Endodermal cell (in vitro differentiated cells): ENCODE results near the gene CEACAM6. TPM values are rescaled to one million over a fixed set of nuclear protein-coding genes. Genes with fewer than 3 reads are reported as not detected.

Source experiments
- DNase-seq: peaks from one replicate; pipeline ENCODE4 v3.0.0-alpha.2; 2017
- H3K27ac ChIP-seq: 2 replicates; pipeline ENCODE4 v1.5.1; 2013; ENCODE audit warnings: mild to moderate bottlenecking, low read depth, low read length, moderate library complexity
- H3K27me3 ChIP-seq: 2 replicates; pipeline ENCODE4 v1.6.1; 2013; ENCODE audit warnings: mild to moderate bottlenecking, low read length, moderate library complexity; ENCODE audit not compliant: insufficient read depth, control insufficient read depth, poor library complexity, severe bottlenecking
- H3K36me3 ChIP-seq: 2 replicates; pipeline ENCODE4 v1.7.0; 2013; ENCODE audit warnings: mild to moderate bottlenecking, low read length, moderate library complexity; ENCODE audit not compliant: control insufficient read depth, insufficient read depth
- H3K4me1 ChIP-seq: one replicate; pipeline ENCODE4 v1.7.0; 2013; ENCODE audit warnings: low read length; ENCODE audit not compliant: control insufficient read depth, insufficient read depth
- H3K4me3 ChIP-seq: 2 replicates; pipeline ENCODE4 v1.5.1; 2013; ENCODE audit warnings: mild to moderate bottlenecking, low read length, moderate library complexity
- H3K9ac ChIP-seq: 2 replicates; pipeline ENCODE4 v1.6.1; 2013; ENCODE audit warnings: mild to moderate bottlenecking, low read length, moderate library complexity; ENCODE audit not compliant: poor library complexity, severe bottlenecking; ENCODE audit errors: extremely low read depth
- H3K9me3 ChIP-seq: 2 replicates; pipeline ENCODE4 v1.6.1; 2013; ENCODE audit warnings: mild to moderate bottlenecking, low read length, moderate library complexity; ENCODE audit not compliant: control insufficient read depth
- H3K27ac Mint-ChIP-seq: 2 replicates; pipeline ENCODE4 v1.8.0; 2020; ENCODE audit warnings: mixed read lengths
- H3K27me3 Mint-ChIP-seq: 2 replicates; pipeline ENCODE4 v1.8.0; 2021; ENCODE audit warnings: mild to moderate bottlenecking, mixed read lengths; ENCODE audit not compliant: insufficient read depth
- H3K36me3 Mint-ChIP-seq: 2 replicates; pipeline ENCODE4 v1.8.0; 2020; ENCODE audit warnings: low read depth, mixed read lengths
- H3K4me1 Mint-ChIP-seq: 2 replicates; pipeline ENCODE4 v1.8.0; 2020; ENCODE audit warnings: mixed read lengths
- H3K4me3 Mint-ChIP-seq: 2 replicates; pipeline ENCODE4 v1.8.0; 2020; ENCODE audit warnings: mild to moderate bottlenecking, moderate library complexity, mixed read lengths
- H3K9me3 Mint-ChIP-seq: 2 replicates; pipeline ENCODE4 v1.8.0; 2020; ENCODE audit warnings: mild to moderate bottlenecking, mixed read lengths
- WGBS, 2 experiments: methylation state at CpG; one replicate each; pipeline versions ENCODE4 v1.1.5 to v1.1.7; 2013; ENCODE audit warnings: missing lambda C conversion rate in 2 of 2, mixed read lengths in 1 of 2; ENCODE audit not compliant: insufficient coverage in 1 of 2, insufficient read length in 1 of 2; 5-methylcytosine and 5-hydroxymethylcytosine counted together
- total RNA-seq, 2 donors: library from RNA; stranded (reverse); fragmentation: NEBNext Ultra II Directional in 1 of 2; extraction: Animal tissue kit (Norgen Biotek cat#: 25700) in 1 of 2; gene quantifications; 2 replicates in 1 of 2; 3 replicates in 1 of 2; pipeline ENCODE4 v1.2.1, GENCODE V29; 2021
- TF ChIP-seq, protein P1 (sequence below): fragments of 200-600 bp; sonication (generic); conservative IDR thresholded peaks from 2 replicates; pipeline ENCODE4 v1.5.0; 2021; ENCODE audit warnings: antibody characterized with exemption, mild to moderate bottlenecking

The CEACAM6 gene
- total RNA-seq, 2 donors from 2014 or later, result not detected

DNA sequence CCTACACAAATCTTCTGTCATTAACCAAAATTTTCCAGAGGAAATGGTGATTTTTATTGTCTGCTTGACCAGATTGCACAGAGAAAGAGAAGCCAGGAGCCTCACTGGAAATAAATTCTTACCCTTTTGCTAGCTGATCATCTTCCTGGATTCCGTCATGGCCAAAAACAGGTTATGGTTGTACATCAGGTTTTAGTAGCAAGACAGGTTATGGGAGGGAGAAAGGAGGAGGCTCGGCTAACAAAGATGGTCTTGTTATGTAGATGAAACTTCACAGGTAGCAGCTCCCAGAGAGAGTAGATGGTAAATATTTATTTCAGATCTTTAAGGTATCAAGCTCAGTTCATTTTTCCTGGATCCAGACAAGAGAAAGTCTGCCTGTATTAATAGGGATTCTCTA lies 21.4 kb downstream of the CEACAM6 start:
- WGBS, 2 experiments, result 80 to 90% methylated on average over 2 of the region's 2 CpGs
- H3K27me3 ChIP-seq, result peaks cover 8% of the 10 kb centered on the region
- TF ChIP-seq, protein P1, sequence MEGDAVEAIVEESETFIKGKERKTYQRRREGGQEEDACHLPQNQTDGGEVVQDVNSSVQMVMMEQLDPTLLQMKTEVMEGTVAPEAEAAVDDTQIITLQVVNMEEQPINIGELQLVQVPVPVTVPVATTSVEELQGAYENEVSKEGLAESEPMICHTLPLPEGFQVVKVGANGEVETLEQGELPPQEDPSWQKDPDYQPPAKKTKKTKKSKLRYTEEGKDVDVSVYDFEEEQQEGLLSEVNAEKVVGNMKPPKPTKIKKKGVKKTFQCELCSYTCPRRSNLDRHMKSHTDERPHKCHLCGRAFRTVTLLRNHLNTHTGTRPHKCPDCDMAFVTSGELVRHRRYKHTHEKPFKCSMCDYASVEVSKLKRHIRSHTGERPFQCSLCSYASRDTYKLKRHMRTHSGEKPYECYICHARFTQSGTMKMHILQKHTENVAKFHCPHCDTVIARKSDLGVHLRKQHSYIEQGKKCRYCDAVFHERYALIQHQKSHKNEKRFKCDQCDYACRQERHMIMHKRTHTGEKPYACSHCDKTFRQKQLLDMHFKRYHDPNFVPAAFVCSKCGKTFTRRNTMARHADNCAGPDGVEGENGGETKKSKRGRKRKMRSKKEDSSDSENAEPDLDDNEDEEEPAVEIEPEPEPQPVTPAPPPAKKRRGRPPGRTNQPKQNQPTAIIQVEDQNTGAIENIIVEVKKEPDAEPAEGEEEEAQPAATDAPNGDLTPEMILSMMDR, result no peak
- peaks cover 56% of the 10 kb centered on the region for H3K9me3 Mint-ChIP-seq
- H3K36me3 ChIP-seq, result no peaks in the 10 kb centered on the region
- no peak for DNase-seq
- no peaks in the 10 kb centered on the region for H3K36me3 Mint-ChIP-seq
- H3K4me3 ChIP-seq, result no peak overlapping the region
- no peak overlapping the region for H3K9ac ChIP-seq
- H3K4me3 Mint-ChIP-seq, result no peak overlapping the region
- H3K27me3 Mint-ChIP-seq, result no peaks in the 10 kb centered on the region
- H3K4me1 ChIP-seq, result peaks cover 2% of the 10 kb centered on the region
- H3K4me1 Mint-ChIP-seq, result no peaks in the 10 kb centered on the region
- no peak overlapping the region for H3K27ac ChIP-seq
- no peak overlapping the region for H3K27ac Mint-ChIP-seq
- H3K9me3 ChIP-seq, result no peaks in the 10 kb centered on the region

DNA sequence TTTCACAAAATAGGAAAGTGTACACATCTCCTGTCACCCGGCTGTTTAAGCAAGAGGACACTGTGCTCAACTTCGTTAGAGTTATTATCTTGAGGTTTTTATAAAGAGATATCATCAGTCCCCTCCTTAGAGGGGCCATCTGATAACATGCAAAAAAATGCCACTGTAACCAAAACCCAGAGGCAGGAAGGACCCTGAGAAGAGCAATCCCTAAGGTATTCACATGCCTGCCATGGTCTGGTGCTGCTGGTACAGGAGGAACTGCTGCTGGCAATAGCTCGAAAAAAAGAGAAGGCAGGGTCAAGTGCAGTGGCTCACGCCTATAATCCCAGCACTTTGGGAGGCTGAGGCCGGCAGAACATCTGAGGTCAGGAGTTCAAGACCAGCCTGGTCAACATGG lies 28.3 kb downstream of the CEACAM6 start:
- TF ChIP-seq, protein P1, result no peak

DNA sequence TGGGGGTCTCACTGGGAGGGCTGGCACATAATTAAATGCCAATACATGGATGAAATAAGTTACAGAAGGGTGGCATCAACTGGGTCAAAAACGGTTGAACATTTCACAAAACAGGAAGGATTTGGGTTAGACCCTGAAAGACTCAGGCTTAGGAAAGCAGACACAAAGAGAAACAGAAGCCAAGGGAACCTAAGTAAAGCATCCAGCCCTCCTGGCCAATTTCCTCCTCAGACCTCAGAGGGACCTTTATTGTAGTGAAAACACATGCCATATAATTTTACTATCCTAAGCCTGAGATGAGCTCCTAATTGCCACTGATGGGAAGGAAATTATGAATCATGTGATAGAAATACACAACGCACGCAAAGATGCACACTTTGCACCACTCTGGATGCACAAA lies 29.0 kb downstream of the CEACAM6 start:
- WGBS, 2 experiments, result 33 to 80% methylated on average over 1 to 3 of the region's 3 CpGs

More for the DNA sequence above, 28.3 kb downstream of the CEACAM6 start:
- Mint-ChIP-seq H3K4me1 (no peaks in the 10 kb centered on the region), H3K4me3 (no peak overlapping the region), H3K36me3 (no peaks in the 10 kb centered on the region), H3K9me3 (peaks cover 15% of the 10 kb centered on the region), H3K27ac (no peak overlapping the region), H3K27me3 (peaks cover 41% of the 10 kb centered on the region)
- Histone ChIP-seq H3K4me1 (no peaks in the 10 kb centered on the region), H3K27me3 (peaks cover 39% of the 10 kb centered on the region), H3K36me3 (no peaks in the 10 kb centered on the region), H3K9ac (no peak overlapping the region), H3K27ac (no peak overlapping the region), H3K9me3 (no peaks in the 10 kb centered on the region), H3K4me3 (no peak overlapping the region)
- WGBS, 2 experiments, result 61 to 84% methylated on average over 3 to 5 of the region's 5 CpGs
- no peak for DNase-seq

More for the DNA sequence above, 29.0 kb downstream of the CEACAM6 start:
- Mint-ChIP-seq H3K4me3 (no peak overlapping the region), H3K27ac (no peak overlapping the region), H3K36me3 (no peaks in the 10 kb centered on the region), H3K9me3 (peaks cover 10% of the 10 kb centered on the region), H3K4me1 (no peaks in the 10 kb centered on the region), H3K27me3 (peaks cover 44% of the 10 kb centered on the region)
- Histone ChIP-seq H3K4me1 (no peaks in the 10 kb centered on the region), H3K4me3 (no peak overlapping the region), H3K9ac (no peak overlapping the region), H3K27me3 (peaks cover 39% of the 10 kb centered on the region), H3K9me3 (no peaks in the 10 kb centered on the region), H3K36me3 (no peaks in the 10 kb centered on the region), H3K27ac (no peak overlapping the region)
- no peak for DNase-seq
- TF ChIP-seq, protein P1, result no peak
